Stimulated activated CD8-positive, alpha-beta memory T cell treated with anti-CD3 and anti-CD28 coated beads, Interleukin-12 subunit alpha, Interleukin-12 subunit beta, amount 100 ng/mL, for 4 hours (primary cell): ENCODE results near the gene SPZ1.
"Not testable (repeated sequence)": the region's sequence is repeated elsewhere in the genome, so short reads cannot be mapped to it uniquely, and the experiment has no call there.

ENCODE experiments used
- DNase-seq: peaks from one replicate; pipeline ENCODE4 v3.0.0-alpha.2; 2020; ENCODE audit warnings: low read depth

The SPZ1 gene

DNA sequence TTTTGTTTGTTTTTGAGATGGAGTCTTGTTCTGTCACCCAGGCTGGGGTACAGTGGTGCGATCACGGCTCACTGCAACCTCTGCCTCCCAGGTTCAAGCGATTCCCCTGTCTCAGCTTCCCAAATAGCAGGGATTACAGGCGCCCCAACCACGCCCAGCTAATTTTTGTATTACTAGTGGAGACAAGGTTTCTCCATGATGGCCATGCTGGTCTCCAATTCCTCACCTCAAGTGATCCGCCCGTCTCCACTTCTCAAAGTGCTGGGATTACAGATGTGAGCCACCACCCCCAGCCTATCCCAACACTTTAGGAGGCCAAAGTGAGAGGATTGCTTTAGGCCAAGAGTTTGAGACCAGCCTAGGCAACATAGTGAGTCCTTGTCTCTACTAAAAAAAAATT, 19.3 kb downstream of the SPZ1 start:
- no peak for DNase-seq

DNA sequence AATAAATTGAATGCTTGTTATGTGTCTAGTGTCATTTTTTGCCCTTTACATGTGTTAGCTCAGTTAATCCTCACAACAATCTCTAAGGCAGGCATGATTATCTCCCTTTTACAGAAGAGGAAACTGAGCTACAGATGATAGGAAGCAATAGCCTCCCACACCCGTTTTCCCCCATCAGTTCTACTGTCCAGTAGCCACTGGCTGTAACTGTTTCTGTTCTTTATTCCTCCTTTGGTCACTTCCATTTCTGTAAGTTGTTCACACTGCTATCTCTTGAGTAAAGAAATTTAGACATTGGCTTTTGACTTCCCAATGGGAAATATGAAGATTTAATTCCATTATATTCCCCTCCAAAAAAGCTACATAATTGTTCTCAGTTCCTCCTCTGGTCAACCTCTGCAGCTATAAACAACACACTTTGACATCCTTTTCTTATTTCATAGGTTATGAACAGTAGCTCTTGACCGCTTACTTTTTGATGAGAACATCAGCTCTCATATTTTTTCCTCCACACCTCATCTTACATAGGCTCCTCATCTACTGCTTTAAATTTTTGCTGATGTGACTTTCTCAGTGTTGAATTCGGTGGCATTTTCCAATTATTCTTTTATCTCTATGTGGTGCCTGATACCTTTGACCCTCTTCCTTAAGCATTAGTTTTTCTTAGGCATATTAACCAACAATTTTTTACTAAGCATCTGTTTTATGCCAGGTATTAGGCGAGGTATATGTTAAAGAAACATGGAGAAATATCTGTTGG, 21.4 kb downstream of the SPZ1 start:
- no peak for DNase-seq

DNA sequence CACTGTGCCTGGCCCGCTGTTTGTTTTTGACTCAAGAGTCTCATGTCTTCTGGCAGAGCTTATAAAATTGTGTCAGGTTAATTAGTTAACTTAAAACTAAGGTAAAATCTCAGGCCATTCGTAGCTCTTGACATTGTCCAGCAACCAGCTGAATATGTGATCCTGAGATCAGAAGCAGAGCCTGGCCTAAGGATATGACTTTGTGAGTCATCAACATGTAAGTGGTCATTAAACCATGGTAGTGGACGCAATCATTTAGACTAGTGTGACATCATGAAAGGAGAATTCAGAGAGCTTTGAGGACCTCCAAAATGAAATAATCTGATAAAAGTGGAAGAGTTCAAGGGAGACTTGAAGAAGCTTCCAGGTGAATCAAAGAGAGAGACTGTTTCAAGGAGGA, 23.3 kb downstream of the SPZ1 start:
- no peak for DNase-seq

DNA sequence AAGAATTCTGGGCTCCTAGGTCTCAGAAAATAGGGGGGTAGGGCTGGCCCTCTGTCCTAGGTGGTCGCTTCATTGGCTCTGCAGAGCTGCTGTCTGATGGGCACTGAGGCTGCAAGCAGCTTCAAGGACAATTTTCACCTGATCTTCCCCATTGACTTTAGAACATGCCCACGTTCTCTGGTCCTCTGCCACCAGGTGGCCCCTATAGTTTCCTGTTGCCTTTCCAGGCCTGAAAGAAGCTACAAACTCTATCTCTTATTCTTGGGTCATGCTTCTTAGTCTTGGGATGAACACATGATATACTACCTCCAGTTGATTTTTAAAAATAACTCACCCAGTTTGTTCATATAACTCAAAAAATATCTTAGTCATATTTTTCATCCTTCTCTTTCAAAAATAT, 26.3 kb downstream of the SPZ1 start:
- DNase-seq, result no peak

DNA sequence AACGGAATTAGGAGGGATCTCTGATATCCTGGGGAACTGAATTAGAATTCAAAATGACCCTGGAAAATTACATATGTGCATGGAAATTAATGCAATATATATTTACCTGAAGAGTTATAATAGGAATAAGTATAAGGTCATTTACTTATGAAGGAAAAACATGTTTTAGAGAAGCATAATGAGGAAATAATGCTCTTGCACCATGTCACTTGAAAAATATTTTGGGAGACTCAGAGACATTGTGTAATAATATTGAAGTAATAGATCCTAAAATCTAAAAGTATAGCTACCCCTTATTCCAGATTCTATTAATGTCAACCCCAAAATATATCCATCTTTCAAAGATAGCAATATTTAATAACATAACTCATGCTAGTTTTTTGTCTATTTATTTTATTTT, 28.4 kb downstream of the SPZ1 start:
- DNase-seq, result no peak

DNA sequence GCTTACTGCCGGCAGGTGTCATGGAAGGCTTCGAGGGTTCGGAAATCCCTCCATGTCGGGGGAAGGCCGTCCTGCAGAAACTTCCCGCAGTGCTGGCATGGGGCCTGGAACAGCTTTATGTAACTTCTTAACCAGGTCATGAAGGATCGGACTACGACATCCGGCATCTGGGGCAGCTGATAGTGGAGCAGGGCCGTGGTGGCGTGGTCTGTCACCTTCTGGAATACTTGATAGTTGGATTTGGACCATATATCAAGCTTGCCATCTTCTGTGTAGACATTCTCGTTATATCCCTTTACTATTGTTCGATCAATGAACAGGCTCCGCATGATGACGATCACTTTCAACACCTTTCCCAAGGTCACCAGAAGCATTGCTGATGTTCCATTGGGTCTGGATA, 31.2 kb downstream of the SPZ1 start:
- DNase-seq, result not testable (repeated sequence)

DNA sequence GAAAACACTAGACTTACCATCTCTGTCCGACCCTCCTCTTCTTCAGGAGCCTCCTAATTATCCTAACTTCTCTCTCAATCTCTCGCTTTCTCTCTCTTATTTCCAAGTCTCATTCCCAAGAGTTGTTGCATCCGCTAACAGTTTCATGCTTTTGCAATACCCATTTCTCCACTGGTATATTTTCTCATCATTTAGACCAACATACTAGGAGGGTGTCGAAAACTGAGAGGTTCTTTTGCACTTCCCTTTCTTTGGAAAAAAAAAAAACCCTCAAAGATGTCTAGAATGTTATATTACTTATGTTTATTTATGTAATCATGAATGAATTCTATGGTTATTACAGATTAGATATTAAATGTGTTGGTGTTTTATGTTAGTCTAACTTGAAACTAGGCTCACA, 35.9 kb downstream of the SPZ1 start:
- no peak for DNase-seq

DNA sequence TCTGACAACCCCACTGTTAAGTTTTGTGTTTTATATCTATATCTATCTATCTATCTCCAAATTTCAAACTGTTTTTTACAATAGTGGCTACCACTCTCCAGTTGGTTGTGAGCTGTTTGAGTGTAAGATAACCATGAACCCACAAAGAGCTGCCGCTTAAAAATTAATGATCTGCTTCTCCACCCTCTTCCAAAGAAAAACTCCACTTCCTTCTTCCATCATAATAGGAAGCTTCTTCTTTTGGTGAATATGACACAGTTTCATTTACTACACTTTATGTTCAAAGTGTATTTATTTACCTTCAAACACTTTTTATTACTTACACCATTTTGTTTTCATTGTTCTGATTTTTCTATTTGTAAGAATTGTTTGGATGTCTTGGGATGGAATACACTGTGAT, 37.9 kb downstream of the SPZ1 start:
- DNase-seq, result no peak

DNA sequence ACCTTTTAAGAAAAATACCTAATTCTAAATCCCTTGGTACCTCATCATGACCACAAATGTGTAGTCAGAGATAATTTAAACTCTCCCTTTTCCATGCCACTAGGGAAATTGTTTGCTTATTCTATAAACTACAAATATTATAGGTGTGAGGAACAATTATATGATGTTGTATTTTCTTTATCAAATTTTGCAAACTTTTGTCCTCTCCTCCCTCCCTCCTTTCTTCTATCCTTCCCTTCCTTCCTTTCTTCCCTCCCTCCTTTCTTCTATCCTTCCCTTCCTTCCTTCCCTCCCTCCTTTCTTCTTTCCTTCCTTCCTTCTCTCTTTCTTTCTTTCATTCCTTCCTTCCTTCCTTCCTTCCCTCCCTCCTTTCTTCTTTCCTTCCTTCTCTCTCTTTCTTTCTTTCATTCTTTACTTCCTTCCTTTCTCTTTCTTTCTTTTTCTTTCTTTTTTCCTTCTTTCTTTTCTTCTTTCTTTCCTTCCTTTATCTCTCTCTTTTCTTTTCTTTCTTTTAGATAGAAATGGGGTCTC, 41.2 kb downstream of the SPZ1 start:
- no peak for DNase-seq

DNA sequence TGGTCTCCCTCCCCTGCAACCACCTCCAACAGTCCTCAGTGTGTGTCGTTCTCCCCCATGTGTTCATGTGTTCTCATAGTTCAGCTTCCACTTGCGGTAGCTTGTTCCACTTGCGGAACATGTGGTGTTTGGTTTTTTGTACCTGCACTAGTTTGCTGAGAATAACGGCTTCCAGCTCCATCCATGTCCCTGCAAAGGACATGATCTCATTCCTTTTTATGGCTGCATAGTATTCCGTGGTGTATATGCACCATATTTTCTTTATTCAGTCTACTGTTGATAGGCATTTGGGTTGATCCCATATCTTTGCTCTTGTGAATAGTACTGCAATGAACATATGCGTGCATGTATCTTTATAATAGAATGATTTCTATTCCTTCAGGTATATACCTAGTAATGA, 45.1 kb downstream of the SPZ1 start:
- DNase-seq, result no peak

DNA sequence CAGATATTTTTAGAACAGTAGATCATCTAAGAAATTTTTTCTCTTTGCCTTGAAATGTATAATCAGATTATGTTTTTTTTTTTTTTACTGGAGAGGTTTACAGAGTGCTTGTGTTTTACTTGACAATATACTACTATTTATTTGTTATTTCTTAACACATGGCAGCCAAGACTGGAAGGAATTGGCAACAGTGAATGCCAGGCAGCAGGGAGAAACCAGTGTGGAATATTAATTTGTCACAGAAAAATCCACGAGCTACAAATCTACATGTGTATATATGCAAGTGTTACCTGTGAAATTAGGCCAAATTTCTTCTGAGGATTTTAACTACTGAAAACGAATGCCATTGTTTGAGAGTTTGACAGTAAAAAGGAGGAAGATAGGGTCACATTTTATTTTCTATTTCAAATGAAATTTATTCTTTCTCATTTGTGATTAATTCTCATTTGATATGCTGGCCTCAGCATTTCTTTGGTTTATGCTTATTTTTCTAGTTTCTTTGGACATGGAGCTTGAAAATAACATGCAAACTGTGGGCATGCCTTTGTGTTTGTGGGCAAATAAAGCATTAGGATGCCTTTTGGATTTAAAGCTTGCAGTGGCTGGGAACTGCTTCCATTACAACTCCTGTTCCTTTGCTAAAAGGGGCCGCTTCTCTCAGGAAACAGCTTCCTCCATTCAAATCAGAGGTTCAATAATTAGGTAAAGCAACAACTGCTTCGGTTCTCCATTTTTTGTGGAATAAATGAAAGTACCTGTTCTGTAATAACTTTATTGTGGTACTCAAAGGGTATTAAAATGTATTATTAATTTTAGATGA, 49.1 kb downstream of the SPZ1 start:
- DNase-seq, result no peak

DNA sequence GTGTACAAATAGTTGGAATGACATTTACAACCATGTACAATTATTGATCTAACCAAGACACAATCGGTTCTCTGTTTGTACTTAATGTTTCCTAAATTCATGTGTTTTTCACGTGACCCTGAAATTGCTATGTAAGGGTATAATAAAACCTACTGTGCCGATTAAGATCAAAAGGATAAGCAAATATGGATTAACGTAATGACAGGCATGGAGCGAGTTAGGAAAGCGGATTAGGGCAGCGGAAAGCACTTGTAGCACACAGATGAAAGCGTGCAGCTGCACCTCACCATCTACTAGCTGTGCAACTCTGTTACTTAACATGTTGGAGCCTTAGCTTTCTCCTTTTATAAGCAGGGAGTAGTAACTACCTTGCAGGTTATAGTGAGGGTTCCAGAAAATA, 49.7 kb downstream of the SPZ1 start:
- DNase-seq, result no peak

DNA sequence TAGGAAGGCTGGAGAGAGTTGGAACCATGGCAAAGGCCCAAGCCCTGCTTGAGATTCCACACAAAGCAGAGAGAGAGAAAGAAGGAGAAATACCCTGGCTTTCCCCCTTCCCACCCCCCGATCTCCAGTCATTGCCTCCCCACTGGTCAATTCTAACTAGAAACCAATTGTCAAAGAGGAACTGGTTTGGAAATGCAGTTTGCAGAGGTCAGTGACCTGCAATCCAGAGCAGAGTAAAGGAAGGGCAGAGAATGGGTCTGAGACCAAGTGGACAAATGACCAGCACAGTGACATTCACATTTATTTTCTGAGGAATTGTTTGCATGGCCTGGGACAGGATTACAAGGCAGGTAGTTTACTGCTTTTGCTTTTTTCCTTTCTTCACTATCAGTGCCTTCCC, 50.6 kb downstream of the SPZ1 start:
- no peak for DNase-seq
